Astrocyte (in vitro differentiated cells and primary cell): ENCODE data around the gene ZFYVE27. TPM values are rescaled to one million over a fixed set of nuclear protein-coding genes. Genes with fewer than 3 reads are reported as not detected.

Experiments
- DNase-seq: peaks from one replicate; pipeline ENCODE4 v3.0.0-alpha.2; 2010; ENCODE audit warnings: low read depth
- FAIRE-seq: peaks from 2 replicates; lab custom pipeline; 2011; peaks lifted over from hg19 to GRCh38; lab: Jason Lieb, UNC
- H2AFZ ChIP-seq: 2 replicates; pipeline ENCODE4 v1.6.0; 2012; ENCODE audit warnings: low read depth, low read length, inconsistent platforms
- H3K27ac ChIP-seq: 2 replicates; pipeline ENCODE4 v1.5.1; 2011; ENCODE audit warnings: low read depth, low read length, inconsistent platforms
- H3K27me3 ChIP-seq: 2 replicates; pipeline ENCODE4 v1.6.0; 2011; ENCODE audit warnings: low read length, inconsistent platforms; ENCODE audit not compliant: insufficient read depth
- H3K36me3 ChIP-seq: 2 replicates; pipeline ENCODE4 v1.5.1; 2011; ENCODE audit warnings: low read length, inconsistent platforms; ENCODE audit not compliant: insufficient read depth
- H3K4me1 ChIP-seq: 2 replicates; pipeline ENCODE4 v1.5.1; 2011; ENCODE audit warnings: low read length, inconsistent platforms; ENCODE audit not compliant: insufficient read depth
- H3K4me2 ChIP-seq: 2 replicates; pipeline ENCODE4 v1.6.0; 2012; ENCODE audit warnings: low read length, inconsistent platforms
- H3K4me3 ChIP-seq: 2 replicates; pipeline ENCODE4 v1.5.1; 2011; ENCODE audit warnings: low read depth, mild to moderate bottlenecking, low read length, inconsistent platforms; ENCODE audit not compliant: insufficient read depth
- H3K79me2 ChIP-seq: 2 replicates; pipeline ENCODE4 v1.6.0; 2012; ENCODE audit warnings: mild to moderate bottlenecking, low read length, inconsistent platforms; ENCODE audit not compliant: insufficient read depth
- H3K9ac ChIP-seq: 2 replicates; pipeline ENCODE4 v1.6.0; 2012; ENCODE audit warnings: mild to moderate bottlenecking, low read length, inconsistent platforms
- H3K9me3 ChIP-seq: 2 replicates; pipeline ENCODE4 v1.5.1; 2012; ENCODE audit warnings: low read depth, mild to moderate bottlenecking, low read length, inconsistent platforms; ENCODE audit not compliant: insufficient read depth
- H4K20me1 ChIP-seq: 2 replicates; pipeline ENCODE4 v1.6.0; 2012; ENCODE audit warnings: low read length, inconsistent platforms; ENCODE audit not compliant: insufficient read depth
- H3K27ac Mint-ChIP-seq: one replicate; pipeline ENCODE4 v1.8.0; 2021; ENCODE audit warnings: mild to moderate bottlenecking, mixed read lengths; ENCODE audit not compliant: unreplicated experiment
- H3K27me3 Mint-ChIP-seq: one replicate; pipeline ENCODE4 v1.8.0; 2021; ENCODE audit warnings: low read depth, mixed read lengths; ENCODE audit not compliant: unreplicated experiment
- H3K36me3 Mint-ChIP-seq: one replicate; pipeline ENCODE4 v1.8.0; 2021; ENCODE audit warnings: low read depth, mixed read lengths; ENCODE audit not compliant: unreplicated experiment
- H3K4me1 Mint-ChIP-seq: one replicate; pipeline ENCODE4 v1.8.0; 2021; ENCODE audit warnings: low read depth, mixed read lengths; ENCODE audit not compliant: unreplicated experiment
- H3K4me3 Mint-ChIP-seq: one replicate; pipeline ENCODE4 v1.8.0; 2021; ENCODE audit warnings: mild to moderate bottlenecking, moderate library complexity, mixed read lengths; ENCODE audit not compliant: unreplicated experiment
- H3K9me3 Mint-ChIP-seq: one replicate; pipeline ENCODE4 v1.8.0; 2021; ENCODE audit warnings: mild to moderate bottlenecking, mixed read lengths; ENCODE audit not compliant: unreplicated experiment
- CTCF ChIP-seq: IDR thresholded peaks from 2 replicates; pipeline ENCODE4 v1.5.1; 2011; ENCODE audit warnings: low read depth, mild to moderate bottlenecking, inconsistent platforms, low read length, moderate library complexity; ENCODE audit not compliant: insufficient read depth
- EZH2 ChIP-seq: IDR thresholded peaks from 2 replicates; pipeline ENCODE4 v1.6.1; 2012; ENCODE audit warnings: mild to moderate bottlenecking, low read length, inconsistent platforms; ENCODE audit not compliant: insufficient read depth
- total RNA-seq: library from RNA; stranded (reverse); gene quantifications from 2 replicates; pipeline ENCODE4 v1.2.1, GENCODE V29; 2021

Gene ZFYVE27
- total RNA-seq, 1 donor from 2014 or later, result 32.8 TPM

DNA sequence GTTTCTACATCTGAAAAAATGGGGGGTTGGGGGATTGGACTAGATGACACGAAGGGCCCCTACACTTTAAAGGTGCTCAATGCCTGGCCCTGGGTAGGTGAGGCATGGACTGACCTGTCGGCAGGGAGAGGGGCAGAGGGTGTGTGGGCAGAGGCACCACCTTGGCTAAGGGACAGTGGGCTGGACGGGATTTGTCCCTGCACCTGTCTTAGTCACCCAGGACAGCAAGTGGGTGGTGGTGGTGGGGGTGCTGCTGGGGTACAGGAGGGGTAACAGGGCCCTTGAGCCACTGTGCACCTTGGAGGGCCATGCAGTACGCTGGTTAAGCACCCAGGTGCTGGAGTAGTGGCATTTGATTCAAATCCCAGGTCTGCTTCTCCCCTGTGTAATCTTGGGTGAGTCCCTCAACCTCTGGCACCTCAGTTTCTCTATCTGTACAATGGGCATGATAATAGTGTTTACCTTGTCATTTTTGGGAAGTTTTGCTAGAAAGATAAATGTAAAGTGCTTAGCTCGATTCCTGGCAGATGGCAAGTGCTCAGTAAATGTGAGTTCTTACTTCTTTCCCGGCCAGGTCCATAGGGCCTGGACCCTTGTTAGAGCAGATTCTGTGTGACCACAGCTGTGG, 53.0 kb downstream of the ZFYVE27 start:
- no peak overlapping the region for H3K27ac Mint-ChIP-seq
- no peaks in the 10 kb centered on the region for H4K20me1 ChIP-seq
- H3K9me3 Mint-ChIP-seq, result peaks cover 3% of the 10 kb centered on the region
- H3K4me3 Mint-ChIP-seq, result no peak overlapping the region
- no peak overlapping the region for H3K4me2 ChIP-seq
- DNase-seq (no peak), FAIRE-seq (no peak)
- H3K27ac ChIP-seq, result no peak overlapping the region
- H3K4me3 ChIP-seq, result no peak overlapping the region
- H3K36me3 ChIP-seq, result no peaks in the 10 kb centered on the region
- no peak overlapping the region for H2AFZ ChIP-seq
- H3K27me3 Mint-ChIP-seq, result peaks cover 27% of the 10 kb centered on the region
- H3K4me1 Mint-ChIP-seq, result no peaks in the 10 kb centered on the region
- H3K4me1 ChIP-seq, result no peaks in the 10 kb centered on the region
- TF ChIP-seq EZH2 (no peak), CTCF (no peak)
- H3K79me2 ChIP-seq, result no peaks in the 10 kb centered on the region
- H3K9ac ChIP-seq, result no peak overlapping the region
- H3K9me3 ChIP-seq, result no peaks in the 10 kb centered on the region
- peaks cover 16% of the 10 kb centered on the region for H3K27me3 ChIP-seq
- peaks cover 3% of the 10 kb centered on the region for H3K36me3 Mint-ChIP-seq

- no peak overlapping the region for H3K27ac Mint-ChIP-seq
Measured at GRCh38 chr10:97791824-97792721, 55.1 kb downstream of the ZFYVE27 start.

More at GRCh38 chr10:97791824-97792721, 55.1 kb downstream of the ZFYVE27 start:
- H3K27me3 ChIP-seq, result peaks cover 18% of the 10 kb centered on the region
- H3K9me3 ChIP-seq, result no peaks in the 10 kb centered on the region
- H3K4me3 Mint-ChIP-seq, result no peak overlapping the region
- H3K9me3 Mint-ChIP-seq, result peaks cover 3% of the 10 kb centered on the region
- no peaks in the 10 kb centered on the region for H3K79me2 ChIP-seq
- no peak overlapping the region for H3K4me3 ChIP-seq
- FAIRE-seq (no peak), DNase-seq (no peak)
- no peaks in the 10 kb centered on the region for H4K20me1 ChIP-seq
- H3K4me1 ChIP-seq, result no peaks in the 10 kb centered on the region
- H3K36me3 ChIP-seq, result no peaks in the 10 kb centered on the region
- TF ChIP-seq CTCF (peak; percentile 69), EZH2 (no peak)
- H3K4me2 ChIP-seq, result no peak overlapping the region
- no peaks in the 10 kb centered on the region for H3K4me1 Mint-ChIP-seq
- no peak overlapping the region for H2AFZ ChIP-seq
- H3K27me3 Mint-ChIP-seq, result peaks cover 22% of the 10 kb centered on the region
- H3K36me3 Mint-ChIP-seq, result peaks cover 3% of the 10 kb centered on the region
- no peak overlapping the region for H3K27ac ChIP-seq
- H3K9ac ChIP-seq, result no peak overlapping the region
